Measurements from ENCODE around the gene EXOC6.
"Not testable (repeated sequence)": the region's sequence is repeated elsewhere in the genome, so short reads cannot be mapped to it uniquely, and the experiment has no call there.

EXOC6 gene

DNA sequence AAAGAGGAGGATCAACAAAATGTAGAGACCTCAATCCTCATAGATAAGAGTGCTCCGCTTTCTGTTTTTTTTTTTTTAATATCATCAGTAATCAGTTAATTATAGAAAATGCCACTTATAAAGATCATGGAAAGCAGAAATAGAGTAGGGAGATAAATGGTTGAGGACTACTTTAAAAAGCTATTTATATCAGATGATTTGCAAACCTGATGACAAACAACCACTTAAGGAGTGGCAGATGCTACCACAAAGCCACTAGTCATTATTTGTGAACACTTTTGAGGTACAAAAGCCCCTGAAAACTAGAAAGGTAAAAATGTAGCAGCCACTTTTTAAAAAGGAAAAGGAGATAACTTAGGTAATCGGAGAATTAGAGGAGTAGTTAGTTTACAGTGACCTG, 113.3 kb downstream of the EXOC6 start:
- in situ Hi-C loops (cut with MboI; ENCODE audit: low sequenced_read_pairs): no loop called here
- Histone ChIP-seq H3K36me3 (replicated peaks) (peaks cover 3% of the 10 kb centered on the region; the same call in 1 of the 2 replicates), H3K9me3 (no peaks in the 10 kb centered on the region), H3K27me3 (ENCODE audit: low read depth) (no peaks in the 10 kb centered on the region), H3K4me3 (no peak overlapping the region), H3K4me1 (peaks cover 18% of the 10 kb centered on the region)
- DNase-seq (ENCODE audit: low spot score in 2 of 2): no peak

- DNase-seq (ENCODE audit: low spot score in 2 of 2): peak; percentile 22 to 68
- Histone ChIP-seq H3K27me3 (ENCODE audit: low read depth) (no peaks in the 10 kb centered on the region), H3K9me3 (no peaks in the 10 kb centered on the region), H3K4me3 (no peak overlapping the region), H3K36me3 (replicated peaks) (no peaks in the 10 kb centered on the region; the same call in 1 of the 2 replicates), H3K4me1 (no peaks in the 10 kb centered on the region)
- in situ Hi-C loops (cut with MboI; ENCODE audit: low sequenced_read_pairs): no loop called here
Measured at GRCh38 chr10:92965314-92965713, 117.0 kb downstream of the EXOC6 start.

DNA sequence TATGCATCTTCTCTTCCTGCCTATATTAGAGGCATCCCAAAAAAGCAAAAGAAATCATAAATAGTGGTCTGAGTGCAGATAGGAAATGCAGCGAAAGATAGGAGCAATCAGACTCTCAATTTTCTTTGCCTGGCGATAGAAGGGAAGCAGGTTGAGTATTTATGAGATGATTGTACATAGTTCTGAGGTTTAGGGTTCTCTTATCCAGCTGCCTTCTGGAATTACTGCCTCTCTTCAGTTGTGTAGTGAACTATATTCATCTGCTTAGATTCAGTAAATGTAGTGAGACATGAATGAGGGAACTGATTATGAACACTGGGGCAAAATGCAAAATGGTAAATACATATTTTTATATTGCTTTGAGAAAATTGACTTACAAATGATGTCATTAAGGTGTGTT, 119.3 kb downstream of the EXOC6 start:
- no peaks in the 10 kb centered on the region for H3K27me3 ChIP-seq (ENCODE audit: low read depth)
- H3K4me1 ChIP-seq: no peaks in the 10 kb centered on the region
- no peak for DNase-seq (ENCODE audit: low spot score in 2 of 2)
- no peak overlapping the region for H3K4me3 ChIP-seq
- no peaks in the 10 kb centered on the region for H3K9me3 ChIP-seq
- H3K36me3 ChIP-seq (replicated peaks): peaks cover 10% of the 10 kb centered on the region
- in situ Hi-C loops (cut with MboI; ENCODE audit: low sequenced_read_pairs): no loop called here

- Histone ChIP-seq H3K36me3 (replicated peaks) (peaks cover 10% of the 10 kb centered on the region), H3K9me3 (no peaks in the 10 kb centered on the region), H3K4me1 (no peaks in the 10 kb centered on the region), H3K4me3 (no peak overlapping the region), H3K27me3 (ENCODE audit: low read depth) (no peaks in the 10 kb centered on the region)
- in situ Hi-C loops (cut with MboI; ENCODE audit: low sequenced_read_pairs): no loop called here
- DNase-seq (ENCODE audit: low spot score in 2 of 2): no peak
Measured at GRCh38 chr10:92969151-92969550, 120.8 kb downstream of the EXOC6 start.

GRCh38 chr10:92970301-92971070, 122.2 kb downstream of the EXOC6 start:
- H3K36me3 ChIP-seq (replicated peaks): peaks cover 10% of the 10 kb centered on the region
- no peaks in the 10 kb centered on the region for H3K9me3 ChIP-seq
- in situ Hi-C loops (cut with MboI; ENCODE audit: low sequenced_read_pairs): no loop called here
- DNase-seq (ENCODE audit: low spot score in 2 of 2): no peak
- no peaks in the 10 kb centered on the region for H3K27me3 ChIP-seq (ENCODE audit: low read depth)
- H3K4me3 ChIP-seq: no peak overlapping the region
- H3K4me1 ChIP-seq: no peaks in the 10 kb centered on the region

DNA sequence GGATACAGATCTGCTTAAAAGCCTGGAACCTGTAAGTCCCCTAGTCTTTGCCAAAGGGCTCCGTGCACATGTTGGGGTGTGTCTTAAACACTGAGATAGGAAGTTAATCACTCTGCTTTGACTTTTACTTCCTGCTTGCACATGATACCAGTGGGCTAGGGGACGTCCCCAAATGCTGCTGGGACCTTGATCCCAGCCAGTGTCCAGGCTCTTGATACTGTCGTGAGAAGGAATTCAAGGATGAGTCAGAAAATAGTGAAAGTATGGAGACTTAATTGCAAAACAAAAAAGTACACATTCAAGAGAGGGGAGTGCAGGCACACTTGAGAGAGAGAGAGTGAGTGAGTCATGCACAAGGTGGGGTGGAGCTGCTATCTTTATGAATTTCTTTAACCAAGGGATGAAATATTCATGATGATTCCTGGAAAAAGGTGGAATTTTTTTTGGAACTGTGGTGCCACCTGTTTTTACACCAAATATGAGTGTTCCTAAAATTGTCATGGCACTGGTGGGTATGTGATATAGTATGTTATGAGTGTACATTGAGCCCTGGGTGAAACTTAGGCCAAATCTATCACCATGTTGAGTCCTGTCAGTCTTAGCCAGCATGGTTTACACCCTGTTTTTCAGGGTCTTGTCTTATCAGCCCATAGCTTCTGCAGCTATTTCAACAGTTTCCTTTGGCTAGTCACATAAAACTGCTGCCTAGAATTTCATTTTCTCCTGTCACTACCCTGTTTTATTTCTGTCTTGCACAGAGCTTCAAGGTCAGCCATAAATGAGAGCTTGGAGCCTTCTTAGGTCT, 123.9 kb downstream of the EXOC6 start:
- no peaks in the 10 kb centered on the region for H3K4me1 ChIP-seq
- peaks cover 10% of the 10 kb centered on the region for H3K36me3 ChIP-seq (replicated peaks)
- no peak overlapping the region for H3K4me3 ChIP-seq
- in situ Hi-C loops (cut with MboI; ENCODE audit: low sequenced_read_pairs): no loop called here
- DNase-seq (ENCODE audit: low spot score in 2 of 2): no peak
- no peaks in the 10 kb centered on the region for H3K9me3 ChIP-seq
- no peaks in the 10 kb centered on the region for H3K27me3 ChIP-seq (ENCODE audit: low read depth)

DNA sequence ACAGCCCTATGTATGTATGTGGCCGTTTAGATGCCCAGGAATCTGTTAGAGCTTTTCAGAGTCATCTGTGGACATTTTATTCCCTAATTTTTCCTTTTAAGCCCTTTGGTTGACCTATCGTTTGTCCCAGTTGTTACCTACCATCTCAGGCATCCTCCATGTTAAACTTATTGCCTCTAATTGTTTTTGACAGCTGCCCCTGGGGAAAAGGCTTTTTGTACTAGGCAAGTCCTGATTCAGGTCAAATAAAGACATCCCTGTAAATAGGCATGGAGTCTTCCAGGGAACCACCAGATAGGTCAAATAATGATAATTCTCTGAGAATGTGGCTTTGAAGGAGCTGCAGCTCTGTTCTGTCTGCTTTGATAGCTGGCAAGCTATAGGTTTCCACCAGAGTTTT, 124.6 kb downstream of the EXOC6 start:
- no peak for DNase-seq (ENCODE audit: low spot score in 2 of 2)
- Histone ChIP-seq H3K4me1 (no peaks in the 10 kb centered on the region), H3K4me3 (no peak overlapping the region), H3K9me3 (no peaks in the 10 kb centered on the region), H3K36me3 (replicated peaks) (peaks cover 10% of the 10 kb centered on the region), H3K27me3 (ENCODE audit: low read depth) (no peaks in the 10 kb centered on the region)
- in situ Hi-C loops (cut with MboI; ENCODE audit: low sequenced_read_pairs): no loop called here

GRCh38 chr10:92976278-92976677, 128.0 kb downstream of the EXOC6 start:
- in situ Hi-C loops (cut with MboI; ENCODE audit: low sequenced_read_pairs); H3K9me3 ChIP-seq; H3K27me3 ChIP-seq (ENCODE audit: low read depth); DNase-seq (ENCODE audit: low spot score in 2 of 2); H3K4me1 ChIP-seq; H3K36me3 ChIP-seq (replicated peaks); H3K4me3 ChIP-seq: not testable (repeated sequence)

DNA sequence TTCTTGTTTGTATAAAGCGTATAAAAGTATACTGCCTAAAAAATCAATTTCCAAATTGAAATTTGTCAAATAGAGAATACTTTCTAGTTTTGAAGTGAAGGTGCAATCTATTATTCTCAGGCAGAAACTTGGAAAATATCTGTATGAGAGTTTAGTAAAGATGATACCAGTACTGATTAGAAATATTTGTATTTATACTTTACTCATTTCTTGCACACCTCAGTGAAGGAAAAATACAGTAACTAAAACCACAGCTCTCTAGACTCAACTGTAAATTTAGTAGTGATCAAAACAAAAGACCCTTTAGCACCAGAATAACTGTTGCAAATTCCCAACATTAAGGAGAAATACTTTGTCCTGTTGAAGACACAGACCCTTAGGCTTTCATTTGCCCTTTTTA, 140.9 kb downstream of the EXOC6 start:
- Histone ChIP-seq H3K27me3 (ENCODE audit: low read depth) (no peaks in the 10 kb centered on the region), H3K4me3 (no peak overlapping the region), H3K4me1 (peaks cover 24% of the 10 kb centered on the region), H3K36me3 (replicated peaks) (no peaks in the 10 kb centered on the region), H3K9me3 (no peaks in the 10 kb centered on the region)
- no peak for DNase-seq (ENCODE audit: low spot score in 2 of 2)
- in situ Hi-C loops (cut with MboI; ENCODE audit: low sequenced_read_pairs): no loop called here

DNA sequence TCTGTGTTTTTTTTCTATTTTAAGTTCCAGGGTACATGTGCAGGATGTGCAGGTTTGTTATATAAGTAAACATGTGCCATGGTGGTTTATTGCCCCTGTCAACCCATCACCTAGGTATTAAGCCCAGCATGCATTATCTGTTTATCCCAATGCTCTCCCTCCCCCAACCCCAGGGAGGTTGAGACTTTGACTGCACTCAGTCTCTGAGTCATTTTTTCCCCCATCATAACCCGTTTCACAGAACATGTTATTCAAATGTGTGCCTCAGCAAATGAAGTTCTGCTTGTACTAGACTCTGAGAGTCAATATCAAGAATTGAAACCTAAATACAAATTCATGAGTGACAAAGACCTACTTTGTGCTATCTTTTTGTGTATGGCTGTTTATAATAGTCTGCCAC, 142.3 kb downstream of the EXOC6 start:
- Histone ChIP-seq H3K4me3 (no peak overlapping the region), H3K36me3 (replicated peaks) (no peaks in the 10 kb centered on the region), H3K9me3 (no peaks in the 10 kb centered on the region), H3K4me1 (peaks cover 36% of the 10 kb centered on the region), H3K27me3 (ENCODE audit: low read depth) (no peaks in the 10 kb centered on the region)
- no peak for DNase-seq (ENCODE audit: low spot score in 2 of 2)
- in situ Hi-C loops (cut with MboI; ENCODE audit: low sequenced_read_pairs): no loop called here

DNA sequence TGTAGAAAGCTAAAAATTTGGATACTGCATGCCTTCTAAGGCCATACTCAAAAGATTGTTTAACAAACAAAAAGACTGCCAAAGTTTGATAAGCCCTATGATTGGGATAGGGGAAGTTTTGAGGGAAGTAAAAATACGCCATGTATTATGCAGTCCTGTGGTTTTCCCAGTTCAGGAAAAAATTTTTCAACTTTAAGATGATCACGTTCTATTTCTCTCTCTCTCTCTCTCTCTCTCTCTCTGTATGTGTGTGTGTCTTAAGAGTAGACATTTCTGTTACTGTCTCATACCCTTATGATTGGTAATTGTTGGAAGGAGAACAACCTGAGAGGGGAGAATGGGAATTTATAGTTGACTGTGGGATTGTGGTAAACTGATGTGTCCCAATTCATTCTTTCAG, 143.2 kb downstream of the EXOC6 start:
- Histone ChIP-seq H3K36me3 (replicated peaks) (no peaks in the 10 kb centered on the region), H3K9me3 (no peaks in the 10 kb centered on the region), H3K4me1 (peaks cover 41% of the 10 kb centered on the region), H3K4me3 (no peak overlapping the region), H3K27me3 (ENCODE audit: low read depth) (no peaks in the 10 kb centered on the region)
- in situ Hi-C loops (cut with MboI; ENCODE audit: low sequenced_read_pairs): no loop called here
- no peak for DNase-seq (ENCODE audit: low spot score in 2 of 2)

- H3K4me1 ChIP-seq: peaks cover 39% of the 10 kb centered on the region
- peak; percentile 64 to 85 for DNase-seq (ENCODE audit: low spot score in 2 of 2)
- in situ Hi-C loops (cut with MboI; ENCODE audit: low sequenced_read_pairs): no loop called here
Measured at GRCh38 chr10:92993699-92994272, 145.5 kb downstream of the EXOC6 start.

DNA sequence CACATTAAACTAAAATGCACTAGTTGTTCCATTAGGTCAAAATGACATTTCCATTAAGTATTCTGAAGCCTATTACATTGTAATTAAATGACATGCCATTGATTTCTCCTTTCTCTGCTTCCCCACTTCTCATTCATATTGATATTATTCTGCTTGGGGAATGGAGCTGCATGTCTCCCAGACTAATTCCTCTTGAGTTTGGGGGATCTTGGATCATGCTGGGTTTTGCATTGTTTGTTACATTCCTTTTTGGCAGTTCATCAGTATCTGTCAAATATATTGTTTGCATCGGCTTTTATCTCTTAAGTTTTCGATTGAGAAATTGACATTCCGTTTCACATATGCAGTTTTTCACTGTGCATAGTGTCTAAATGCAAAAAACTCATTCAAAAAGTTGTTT, 147.2 kb downstream of the EXOC6 start:
- H3K4me1 ChIP-seq: peaks cover 28% of the 10 kb centered on the region
- in situ Hi-C loops (cut with MboI; ENCODE audit: low sequenced_read_pairs): no loop called here
- H3K27me3 ChIP-seq (ENCODE audit: low read depth): no peaks in the 10 kb centered on the region
- no peaks in the 10 kb centered on the region for H3K9me3 ChIP-seq
- DNase-seq (ENCODE audit: low spot score in 2 of 2): peak; percentile 41 to 91
- no peaks in the 10 kb centered on the region for H3K36me3 ChIP-seq (replicated peaks)
- no peak overlapping the region for H3K4me3 ChIP-seq

More at GRCh38 chr10:92993699-92994272, 145.5 kb downstream of the EXOC6 start:
- Histone ChIP-seq H3K27me3 (ENCODE audit: low read depth) (no peaks in the 10 kb centered on the region), H3K4me3 (no peak overlapping the region), H3K9me3 (no peaks in the 10 kb centered on the region), H3K36me3 (replicated peaks) (no peaks in the 10 kb centered on the region)

DNA sequence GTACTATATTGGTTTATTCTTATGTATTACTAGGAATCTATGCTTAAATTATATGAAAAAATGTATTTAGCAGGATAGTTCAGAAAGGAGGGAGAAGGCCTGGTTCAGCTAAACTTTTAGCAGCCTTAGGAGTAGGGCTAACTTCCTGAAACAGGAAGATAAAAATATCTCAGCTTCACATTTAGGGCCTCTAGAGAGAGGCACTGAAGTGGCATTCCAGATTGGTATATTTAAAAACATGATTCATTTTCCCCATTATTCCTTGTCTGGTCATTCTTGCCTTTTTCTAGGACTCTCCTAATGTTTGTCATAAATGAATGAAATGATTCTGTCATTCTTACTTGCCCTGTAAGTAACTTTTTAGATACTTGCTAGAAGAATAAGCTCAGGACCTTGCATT, 149.3 kb downstream of the EXOC6 start:
- Histone ChIP-seq H3K4me1 (peaks cover 25% of the 10 kb centered on the region), H3K4me3 (no peak overlapping the region), H3K36me3 (replicated peaks) (no peaks in the 10 kb centered on the region), H3K27me3 (ENCODE audit: low read depth) (no peaks in the 10 kb centered on the region), H3K9me3 (no peaks in the 10 kb centered on the region)
- in situ Hi-C loops (cut with MboI; ENCODE audit: low sequenced_read_pairs): no loop called here
- DNase-seq (ENCODE audit: low spot score in 2 of 2): no peak
